H1 (cell line): ENCODE data around the gene CTIF. TPM values are rescaled to one million over a fixed set of nuclear protein-coding genes. Genes with fewer than 3 reads are reported as not detected.

Experiments
- CTCF ChIA-PET: fragments of 300-600 bp; sonication (Branson Sonifier 250); formaldehyde crosslinking; loops from one replicate; lab custom pipeline; 2021; ENCODE audit not compliant: partially characterized antibody; lab: Charles Lee
- POLR2A ChIA-PET: fragments of 300-600 bp; sonication (Branson Sonifier 250); formaldehyde crosslinking; loops from one replicate; lab custom pipeline; 2021; ENCODE audit warnings: inconsistent platforms; ENCODE audit not compliant: partially characterized antibody; lab: Charles Lee
- DNase-seq, 2 experiments: peaks; one replicate each; pipeline versions ENCODE4 v3.0.0 to v3.0.0-alpha.2; 2010 to 2022; ENCODE audit warnings: low spot score in 2 of 2, low read depth in 1 of 2, mixed read lengths in 1 of 2
- FAIRE-seq: peaks from 2 replicates; lab custom pipeline; 2011; peaks lifted over from hg19 to GRCh38; lab: Jason Lieb, UNC
- H2AFZ ChIP-seq: 2 replicates; pipeline ENCODE4 v1.8.1; 2012; ENCODE audit warnings: low read length, inconsistent platforms
- H2AK5ac ChIP-seq: 2 replicates; pipeline ENCODE4 v1.6.1; 2013; ENCODE audit warnings: low read depth, low read length
- H2BK120ac ChIP-seq: replicated peaks from 2 replicates; pipeline ENCODE3; 2013; ENCODE audit warnings: low read depth, low read length, inconsistent platforms
- H2BK12ac ChIP-seq: 2 replicates; pipeline ENCODE4 v1.6.1; 2013; ENCODE audit warnings: low read depth, low read length
- H2BK15ac ChIP-seq: 2 replicates; pipeline ENCODE4 v1.6.1; 2013; ENCODE audit warnings: low read length
- H2BK20ac ChIP-seq: 2 replicates; pipeline ENCODE4 v1.6.1; 2013; ENCODE audit warnings: low read length
- H2BK5ac ChIP-seq: 2 replicates; pipeline ENCODE4 v1.6.1; 2013; ENCODE audit warnings: low read depth, low read length
- H3K14ac ChIP-seq: 2 replicates; pipeline ENCODE4 v1.6.1; 2013; ENCODE audit warnings: inconsistent platforms; ENCODE audit not compliant: insufficient read length
- H3K18ac ChIP-seq: 2 replicates; pipeline ENCODE4 v1.6.1; 2013; ENCODE audit warnings: low read length; ENCODE audit errors: extremely low read depth
- H3K23ac ChIP-seq: 2 replicates; pipeline ENCODE4 v1.6.1; 2013; ENCODE audit warnings: inconsistent platforms; ENCODE audit not compliant: insufficient read length
- H3K23me2 ChIP-seq: 2 replicates; pipeline ENCODE4 v1.6.1; 2013; ENCODE audit warnings: low read depth, low read length
- H3K27ac ChIP-seq: 2 replicates; pipeline ENCODE4 v1.6.1; 2011; ENCODE audit warnings: low read depth, low read length, inconsistent platforms
- H3K27me3 ChIP-seq, 4 experiments: replicated peaks in 1 of 4; 1 replicate in 1 of 4; 2 replicates in 3 of 4; pipeline versions ENCODE4 v1.6.1 to v1.8.1; 2011 to 2013; ENCODE audit warnings: low read length in 3 of 4, mild to moderate bottlenecking in 3 of 4, inconsistent platforms in 2 of 4, mixed read lengths in 2 of 4, moderate library complexity in 1 of 4; ENCODE audit not compliant: control insufficient read depth in 3 of 4, insufficient read depth in 3 of 4; ENCODE audit errors: extremely low read depth in 1 of 4
- H3K36me3 ChIP-seq, 4 experiments: 2 replicates each; pipeline versions ENCODE4 v1.6.1 to v1.8.1; 2011 to 2013; ENCODE audit warnings: mild to moderate bottlenecking in 4 of 4, low read length in 3 of 4, moderate library complexity in 2 of 4, control low read depth in 1 of 4, inconsistent platforms in 1 of 4; ENCODE audit not compliant: insufficient read depth in 4 of 4, control insufficient read depth in 2 of 4
- H3K4ac ChIP-seq: replicated peaks from 2 replicates; pipeline ENCODE3; 2013; ENCODE audit warnings: low read length, low read depth, mixed read lengths, inconsistent platforms; ENCODE audit not compliant: insufficient read length
- H3K4me1 ChIP-seq, 4 experiments: replicated peaks in 1 of 4; 1 replicate in 1 of 4; 2 replicates in 3 of 4; pipeline versions ENCODE4 v1.6.1 to v1.8.1; 2011 to 2013; ENCODE audit warnings: low read length in 3 of 4, inconsistent platforms in 2 of 4, mixed read lengths in 1 of 4; ENCODE audit not compliant: insufficient read depth in 4 of 4, control insufficient read depth in 3 of 4
- H3K4me2 ChIP-seq, 2 experiments: 2 replicates each; pipeline versions ENCODE4 v1.6.1 to v1.8.1; 2011 to 2013; ENCODE audit warnings: low read depth in 2 of 2, low read length in 2 of 2, control low read depth in 1 of 2, inconsistent platforms in 1 of 2, mild to moderate bottlenecking in 1 of 2; ENCODE audit not compliant: insufficient read depth in 1 of 2
- H3K4me3 ChIP-seq, 4 experiments: fragments of 200-600, 300-600 bp in 1 of 4; sonication (generic), shearing (Covaris generic), sonication (Bioruptor Twin) in 1 of 4; 2 replicates each; pipeline versions ENCODE4 v1.5.1 to v1.8.1; 2011 to 2016; ENCODE audit warnings: low read length in 4 of 4, low read depth in 3 of 4, control low read depth in 2 of 4, inconsistent platforms in 2 of 4, mild to moderate bottlenecking in 2 of 4, mixed read lengths in 1 of 4, moderate library complexity in 1 of 4; ENCODE audit not compliant: insufficient read depth in 2 of 4; ENCODE audit errors: extremely low read depth in 1 of 4
- H3K56ac ChIP-seq: replicated peaks from 2 replicates; pipeline ENCODE3; 2013; ENCODE audit warnings: low read depth, mild to moderate bottlenecking, mixed read lengths, low read length, inconsistent platforms; ENCODE audit not compliant: insufficient read length
- H3K79me1 ChIP-seq: 2 replicates; pipeline ENCODE4 v1.6.1; 2013; ENCODE audit warnings: low read depth, low read length, control low read depth
- H3K79me2 ChIP-seq, 2 experiments: 2 replicates each; pipeline versions ENCODE4 v1.6.1 to v1.8.1; 2012 to 2013; ENCODE audit warnings: low read length in 2 of 2, mild to moderate bottlenecking in 2 of 2, inconsistent platforms in 1 of 2; ENCODE audit not compliant: insufficient read depth in 2 of 2, control insufficient read depth in 1 of 2
- H3K9ac ChIP-seq, 4 experiments: replicated peaks in 1 of 4; 1 replicate in 1 of 4; 2 replicates in 3 of 4; pipeline versions ENCODE4 v1.6.1 to v1.8.1; 2011 to 2013; ENCODE audit warnings: low read depth in 3 of 4, low read length in 3 of 4, control low read depth in 2 of 4, mild to moderate bottlenecking in 2 of 4, moderate library complexity in 2 of 4, inconsistent platforms in 1 of 4; ENCODE audit errors: extremely low read depth in 1 of 4
- H3K9me3 ChIP-seq, 2 experiments: 2 replicates each; pipeline versions ENCODE4 v1.6.1 to v1.8.1; 2012 to 2013; ENCODE audit warnings: mild to moderate bottlenecking in 2 of 2, moderate library complexity in 2 of 2, control low read depth in 1 of 2, inconsistent platforms in 1 of 2, low read depth in 1 of 2, low read length in 1 of 2, mixed read lengths in 1 of 2; ENCODE audit not compliant: insufficient read depth in 2 of 2
- H4K20me1 ChIP-seq, 2 experiments: replicated peaks in 1 of 2; 2 replicates each; pipeline versions ENCODE3 to v1.8.1; 2011 to 2013; ENCODE audit warnings: inconsistent platforms in 2 of 2, low read length in 2 of 2, mild to moderate bottlenecking in 1 of 2; ENCODE audit not compliant: insufficient read depth in 2 of 2, control insufficient read depth in 1 of 2
- H4K5ac ChIP-seq: 2 replicates; pipeline ENCODE4 v1.6.1; 2013; ENCODE audit warnings: low read length, low read depth, mixed read lengths, inconsistent platforms; ENCODE audit not compliant: insufficient read length
- H4K8ac ChIP-seq: 2 replicates; pipeline ENCODE4 v1.8.0; 2013; ENCODE audit warnings: mild to moderate bottlenecking, moderate library complexity, low read length, inconsistent platforms; ENCODE audit not compliant: insufficient read depth; ENCODE audit errors: extremely low read depth
- H4K91ac ChIP-seq: replicated peaks from 2 replicates; pipeline ENCODE3; 2013; ENCODE audit warnings: low read length, mixed read lengths, inconsistent platforms; ENCODE audit not compliant: insufficient read length
- CTBP2 ChIP-seq: IDR thresholded peaks from 2 replicates; pipeline ENCODE4 v1.7.0; 2011; ENCODE audit warnings: borderline replicate concordance, mild to moderate bottlenecking, moderate library complexity, mixed read lengths, low read length; ENCODE audit not compliant: insufficient read depth, insufficient read length
- FOSL1 ChIP-seq: IDR thresholded peaks from 2 replicates; pipeline ENCODE4 v1.6.1; 2011; ENCODE audit warnings: mild to moderate bottlenecking, low read depth, low read length, moderate library complexity; ENCODE audit not compliant: insufficient read depth
- GABPA ChIP-seq: IDR thresholded peaks from 2 replicates; pipeline ENCODE4 v1.6.1; 2011; ENCODE audit warnings: mild to moderate bottlenecking, low read length, moderate library complexity, borderline replicate concordance; ENCODE audit not compliant: insufficient read depth
- NRF1 ChIP-seq: IDR thresholded peaks from 2 replicates; pipeline ENCODE4 v1.6.1; 2011; ENCODE audit warnings: mild to moderate bottlenecking, low read depth, low read length, improper control_type of control experiment
- POLR2A ChIP-seq, 2 experiments: IDR thresholded peaks; 1 replicate in 1 of 2; 2 replicates in 1 of 2; pipeline ENCODE4 v1.6.1; 2011; ENCODE audit warnings: low read depth in 2 of 2, low read length in 2 of 2, mild to moderate bottlenecking in 2 of 2; ENCODE audit errors: control extremely low read depth in 1 of 2
- POLR2AphosphoS5 ChIP-seq: IDR thresholded peaks from 2 replicates; pipeline ENCODE4 v1.6.1; 2011; ENCODE audit warnings: low read depth, low read length
- YY1 ChIP-seq: IDR thresholded peaks from 2 replicates; pipeline ENCODE4 v1.6.1; 2011; ENCODE audit warnings: low read depth, mild to moderate bottlenecking, low read length
- WGBS, 2 experiments: shearing (Covaris generic) in 1 of 2; methylation state at CpG; one replicate each; pipeline versions ENCODE4 v1.1.6 to v1.1.7; 2013 to 2015; ENCODE audit warnings: low lambda C conversion rate in 2 of 2, mixed read lengths in 2 of 2, inconsistent platforms in 1 of 2, low coverage in 1 of 2, missing lambda C conversion rate in 1 of 2; ENCODE audit not compliant: insufficient replicate concordance in 2 of 2, insufficient coverage in 1 of 2, insufficient read length in 1 of 2; ENCODE audit errors: extremely low coverage in 1 of 2, missing lambda C conversion rate in 1 of 2; 5-methylcytosine and 5-hydroxymethylcytosine counted together
- polyA plus RNA-seq, 7 experiments: library from polyadenylated mRNA; depleted of rRNA in 3 of 7; stranded (reverse) in 5 of 7; unstranded in 2 of 7; fragments of >200 nt in 5 of 7; fragments of 200-250 nt in 2 of 7; gene quantifications; 1 replicate in 5 of 7; 2 replicates in 1 of 7; 4 replicates in 1 of 7; pipeline versions ENCODE4 v1.2.1 to v1.2.3, GENCODE V29; 2011 to 2013; ENCODE audit warnings: missing spikeins in 2 of 7, mixed read lengths in 2 of 7
- total RNA-seq: library from RNA; stranded (reverse); fragmentation: NEBNext Ultra II Directional; extraction: Animal tissue kit (Norgen Biotek cat#: 25700); gene quantifications from 2 replicates; pipeline ENCODE4 v1.2.1, GENCODE V29; 2021
- TF ChIP-seq, protein P1 (sequence below): IDR thresholded peaks from 2 replicates; pipeline ENCODE4 v1.6.1; 2012; ENCODE audit warnings: inconsistent platforms

Gene CTIF
- total and polyA plus RNA-seq, 2 of the 8 experiments (the other 6 are each of a cell fraction or from before 2014, with no cell fraction given): 9.0 to 17.8 TPM

DNA sequence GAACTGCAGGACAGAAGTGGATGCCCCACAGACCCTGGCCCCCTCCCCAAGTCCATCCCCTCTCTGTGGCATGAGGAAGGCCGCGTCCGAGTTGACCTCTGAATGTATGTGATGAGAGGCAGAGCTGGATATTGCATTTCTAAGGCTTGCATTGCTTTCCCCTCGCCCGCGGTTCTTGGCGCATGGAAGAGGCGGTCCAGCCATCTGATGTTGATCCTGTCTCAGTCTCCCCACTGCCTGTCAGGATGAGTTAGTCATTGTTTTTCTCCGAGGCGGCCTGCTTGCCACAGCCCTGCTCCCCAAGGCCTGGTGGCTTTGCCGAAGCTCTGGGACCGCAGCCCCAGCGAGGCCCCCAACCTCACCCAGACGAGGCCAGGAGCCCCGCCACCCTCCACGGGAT lies 323.3 kb downstream of the CTIF start:
- H2BK20ac ChIP-seq: no peak overlapping the region
- POLR2A ChIA-PET: interaction anchor here (1.4 to 1.9 kb wide), 2 partner anchors 35 to 76 kb away, joined by 3 to 6 read pairs; no protein-coding TSS in a partner anchor

More for the DNA sequence above, 323.3 kb downstream of the CTIF start:
- no peaks in the 10 kb centered on the region for H3K79me1 ChIP-seq
- H3K56ac ChIP-seq: no peak overlapping the region
- H3K4ac ChIP-seq: no peak overlapping the region
- DNase-seq (no peak), FAIRE-seq (no peak)
- H3K14ac ChIP-seq: no peak overlapping the region
- peaks cover 0 to 29% (median 22%) of the 10 kb centered on the region in 4 experiments; a peak in 6 of 7 replicates for H3K4me1 ChIP-seq
- CTCF ChIA-PET: interaction anchor here (0.6 to 3.7 kb wide), 8 partner anchors 12 to 237 kb away, joined by 3 to 16 read pairs (median 3); no protein-coding TSS in a partner anchor
- no peak overlapping the region for H3K23ac ChIP-seq
- H3K27ac ChIP-seq: no peak overlapping the region
- no peak overlapping the region for H2BK15ac ChIP-seq
- no peak overlapping the region for H2AFZ ChIP-seq
- no peaks in the 10 kb centered on the region for H3K27me3 ChIP-seq
- no peak overlapping the region for H2BK5ac ChIP-seq
- no peak overlapping the region for H4K5ac ChIP-seq
- no peaks in the 10 kb centered on the region for H3K79me2 ChIP-seq
- peaks cover 3% of the 10 kb centered on the region in 2 experiments; a peak in 2 of 4 replicates for H3K9me3 ChIP-seq
- H2AK5ac ChIP-seq: no peak overlapping the region
- H3K4me2 ChIP-seq: no peak overlapping the region
- H4K91ac ChIP-seq: no peak overlapping the region
- no peak overlapping the region for H2BK12ac ChIP-seq
- H3K9ac ChIP-seq: no peak overlapping the region
- H3K4me3 ChIP-seq: no peak overlapping the region
- 94% methylated on average over 16 of the region's 16 CpGs; no CpG with 5 or more reads in 1 of the 2 experiments for WGBS, 2 experiments
- no peaks in the 10 kb centered on the region for H3K36me3 ChIP-seq
- H2BK120ac ChIP-seq: no peak overlapping the region
- no peaks in the 10 kb centered on the region for H3K23me2 ChIP-seq
- TF ChIP-seq, protein P1, sequence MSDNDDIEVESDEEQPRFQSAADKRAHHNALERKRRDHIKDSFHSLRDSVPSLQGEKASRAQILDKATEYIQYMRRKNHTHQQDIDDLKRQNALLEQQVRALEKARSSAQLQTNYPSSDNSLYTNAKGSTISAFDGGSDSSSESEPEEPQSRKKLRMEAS: no peak
- TF ChIP-seq NRF1: no peak
- TF ChIP-seq POLR2A (IDR thresholded peaks at IDR 0.05; ENCODE audit: control extremely low read depth in 1 of 2, low read depth in 2 of 2, low read length in 2 of 2): no peak
- no peak for TF ChIP-seq POLR2AphosphoS5
- TF ChIP-seq YY1: no peak
- TF ChIP-seq FOSL1: no peak
- TF ChIP-seq CTBP2: no peak
- no peak for TF ChIP-seq GABPA
- H4K8ac ChIP-seq: no peak overlapping the region; the same call in 1 of the 2 replicates
- no peak overlapping the region for H3K18ac ChIP-seq
- H4K20me1 ChIP-seq: no peaks in the 10 kb centered on the region
